Stimulated activated CD4-positive, alpha-beta T cell treated with anti-CD3 and anti-CD28 coated beads, Interleukin-4, amount 100 ng/mL, for 24 hours (primary cell): ENCODE results near the gene ARHGEF11.
"Not testable (repeated sequence)": the region's sequence is repeated elsewhere in the genome, so short reads cannot be mapped to it uniquely, and the experiment has no call there.

Source experiments
- DNase-seq: peaks from one replicate; pipeline ENCODE4 v3.0.0-alpha.2; 2020

The ARHGEF11 gene

GRCh38 chr1:156928043-156928602 is 117.4 kb downstream of the ARHGEF11 start:
- DNase-seq, result no peak

- peak; percentile 71 for DNase-seq
These were observed 118.1 kb downstream of the ARHGEF11 start for GRCh38 chr1:156927215-156928042.

GRCh38 chr1:156926695-156927094 is 118.8 kb downstream of the ARHGEF11 start:
- not testable (repeated sequence) for DNase-seq

DNA sequence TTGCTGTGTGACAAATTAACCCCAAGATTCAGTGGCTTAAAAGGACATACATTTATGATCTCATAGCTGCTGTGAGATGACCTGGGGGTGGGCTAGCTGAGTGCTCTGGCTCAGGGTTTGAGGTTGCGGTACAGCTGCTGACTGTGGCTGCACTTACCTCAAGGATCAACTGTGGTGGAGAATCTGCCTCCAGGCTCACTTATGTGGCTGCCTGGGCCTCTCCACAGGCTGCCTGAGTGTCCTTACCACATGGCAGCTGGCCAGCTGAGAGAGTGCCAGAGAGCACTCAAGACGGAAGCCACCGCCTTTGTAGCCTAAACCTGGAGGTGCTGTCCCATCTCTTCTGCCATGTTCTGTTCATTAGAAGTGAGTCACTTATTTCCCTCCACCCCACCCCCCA is 119.4 kb downstream of the ARHGEF11 start:
- peak; percentile 24 for DNase-seq

GRCh38 chr1:156925154-156926010 is 120.2 kb downstream of the ARHGEF11 start:
- no peak for DNase-seq

- no peak for DNase-seq
These were observed 120.9 kb downstream of the ARHGEF11 start for GRCh38 chr1:156924478-156925153.

DNA sequence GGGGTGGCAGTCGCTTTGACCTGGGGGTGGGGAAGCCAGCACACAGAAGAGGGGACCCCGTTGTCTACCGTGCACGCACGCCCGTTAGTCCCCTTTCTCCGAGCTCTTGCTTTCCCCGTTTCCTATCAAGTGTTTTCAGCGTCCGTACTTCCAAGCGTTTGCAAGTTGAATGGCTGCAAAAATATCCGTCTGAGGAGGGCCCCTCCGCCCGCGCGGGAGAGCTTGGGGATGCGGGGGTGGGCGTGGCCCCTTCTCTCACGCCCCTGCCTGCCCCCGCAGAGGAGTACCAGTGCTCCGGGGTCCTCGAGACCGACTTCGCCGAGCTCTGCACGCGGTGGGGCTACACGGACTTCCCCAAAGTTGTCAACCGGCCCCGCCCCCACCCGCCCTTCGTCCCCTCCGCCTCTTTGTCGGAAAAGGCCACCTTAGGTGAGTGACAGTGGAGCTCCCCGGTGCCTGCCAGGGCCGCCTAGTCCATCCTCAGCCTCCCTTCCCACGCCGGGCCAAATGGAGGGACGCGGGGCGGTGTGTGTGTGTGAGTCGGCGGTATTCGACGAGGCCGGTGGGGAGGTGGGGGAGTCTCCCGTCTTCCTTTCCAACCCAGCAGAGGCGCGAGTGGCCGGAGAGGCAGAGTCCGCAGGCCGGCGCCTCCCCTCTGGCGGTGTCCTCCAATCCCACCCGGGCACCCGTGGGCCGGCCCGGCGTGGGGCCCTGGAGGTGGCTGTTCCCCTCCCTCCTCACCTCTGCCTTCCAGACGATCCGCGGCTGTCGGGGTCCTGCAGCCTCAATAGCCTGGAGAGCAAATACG is 121.7 kb downstream of the ARHGEF11 start:
- no peak for DNase-seq

DNA sequence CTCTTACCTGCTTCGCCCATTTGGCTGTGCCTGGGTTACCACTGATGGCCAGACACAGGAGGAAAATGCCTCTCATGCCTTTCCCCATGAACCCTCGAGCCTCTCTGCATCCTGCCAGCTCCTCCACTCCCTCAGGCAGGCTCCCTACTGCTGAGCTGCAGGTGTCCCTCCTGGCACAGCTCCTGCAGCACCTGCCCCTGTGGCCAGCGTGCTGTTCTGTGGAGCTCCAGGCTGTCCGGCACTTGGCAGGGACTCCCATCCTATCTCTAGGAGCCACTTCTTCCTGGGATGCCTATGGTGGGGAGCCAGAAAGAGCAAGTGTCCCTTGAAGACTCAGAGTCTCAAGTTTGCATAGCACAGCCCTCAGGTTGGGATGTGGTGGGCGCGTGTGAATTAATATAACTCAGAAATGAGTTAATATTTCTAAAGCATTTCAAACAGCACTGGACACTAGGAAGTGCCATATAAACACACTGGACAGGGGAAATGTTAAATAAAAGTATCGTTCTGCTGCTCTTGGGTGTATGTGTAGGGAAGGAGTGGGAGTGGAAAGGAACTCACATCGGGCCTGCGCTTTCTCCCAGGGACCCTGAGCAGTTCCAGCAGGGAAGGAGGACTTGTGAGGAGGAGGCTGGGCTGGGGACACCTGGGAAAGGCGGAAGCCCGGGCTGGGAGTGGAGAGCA is 122.4 kb downstream of the ARHGEF11 start:
- DNase-seq, result no peak

DNA sequence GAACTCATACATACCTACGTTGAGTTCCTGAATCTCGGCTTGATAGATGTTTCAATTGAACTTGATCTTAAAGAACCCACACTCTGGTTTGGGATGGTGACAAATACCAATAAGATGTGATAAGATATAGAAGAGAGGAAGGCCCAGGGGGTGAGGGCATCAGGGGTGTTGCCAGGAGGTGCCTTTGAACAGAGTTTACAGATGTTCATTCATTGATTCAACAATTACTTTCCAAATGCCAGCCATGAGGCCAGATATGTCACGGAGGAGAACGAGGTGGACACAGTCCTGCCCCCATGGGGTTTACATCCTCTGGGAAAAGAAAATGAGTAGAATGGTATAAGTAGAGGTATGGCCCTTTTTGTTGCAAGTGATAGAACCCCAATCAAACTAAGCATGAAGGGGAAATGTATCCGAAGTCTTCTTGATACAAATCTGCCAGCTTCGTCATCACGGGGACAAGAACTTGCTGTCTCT is 124.5 kb downstream of the ARHGEF11 start:
- DNase-seq, result no peak

DNA sequence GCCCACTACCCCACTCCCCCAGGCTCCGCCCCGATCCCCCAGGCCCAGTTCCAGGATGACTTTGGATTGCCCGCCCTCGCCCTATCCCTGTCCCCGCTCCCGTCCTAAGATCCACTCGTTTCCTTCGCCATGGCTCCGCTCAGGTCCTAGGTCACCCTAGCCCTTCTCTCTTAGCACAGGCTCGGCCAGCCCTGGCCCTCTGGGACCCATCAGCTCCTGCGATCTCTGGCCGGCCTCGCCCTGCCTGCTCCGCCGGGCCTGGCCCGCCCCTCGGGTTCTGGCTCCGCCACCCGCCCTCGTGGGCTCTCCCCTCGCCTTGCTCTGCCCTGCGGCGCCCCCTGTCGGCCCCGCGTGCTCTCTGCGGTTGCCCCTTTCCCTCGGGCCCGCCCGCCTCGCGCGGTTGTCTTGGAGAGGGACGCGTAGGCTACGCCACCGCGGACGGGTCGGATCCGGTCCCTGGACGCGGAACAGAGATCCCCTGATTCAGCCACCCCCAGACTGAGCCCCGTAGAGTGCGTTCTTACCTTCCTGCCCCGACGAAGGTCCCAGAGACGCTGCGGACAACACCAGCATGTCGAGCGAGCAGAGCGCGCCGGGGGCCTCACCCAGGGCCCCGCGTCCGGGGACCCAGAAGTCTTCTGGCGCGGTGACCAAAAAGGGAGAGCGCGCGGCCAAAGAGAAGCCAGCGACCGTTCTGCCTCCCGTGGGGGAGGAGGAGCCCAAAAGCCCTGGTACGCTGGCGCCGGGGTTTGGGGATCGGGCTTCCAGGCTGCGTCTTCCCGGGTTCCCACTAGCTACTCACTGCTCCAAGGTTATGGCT is 125.1 kb downstream of the ARHGEF11 start, which contains the start of gene LRRC71:
Gene LRRC71 (plus strand): TSS at position 400 of the 820 bp plus-strand sequence. CDS start 172 bp downstream, at position 572.
- peak; percentile 67 for DNase-seq

GRCh38 chr1:156914440-156914856 is 131.1 kb downstream of the ARHGEF11 start:
- no peak for DNase-seq

- DNase-seq, result no peak
These were observed 131.6 kb downstream of the ARHGEF11 start for GRCh38 chr1:156913809-156914387.

DNA sequence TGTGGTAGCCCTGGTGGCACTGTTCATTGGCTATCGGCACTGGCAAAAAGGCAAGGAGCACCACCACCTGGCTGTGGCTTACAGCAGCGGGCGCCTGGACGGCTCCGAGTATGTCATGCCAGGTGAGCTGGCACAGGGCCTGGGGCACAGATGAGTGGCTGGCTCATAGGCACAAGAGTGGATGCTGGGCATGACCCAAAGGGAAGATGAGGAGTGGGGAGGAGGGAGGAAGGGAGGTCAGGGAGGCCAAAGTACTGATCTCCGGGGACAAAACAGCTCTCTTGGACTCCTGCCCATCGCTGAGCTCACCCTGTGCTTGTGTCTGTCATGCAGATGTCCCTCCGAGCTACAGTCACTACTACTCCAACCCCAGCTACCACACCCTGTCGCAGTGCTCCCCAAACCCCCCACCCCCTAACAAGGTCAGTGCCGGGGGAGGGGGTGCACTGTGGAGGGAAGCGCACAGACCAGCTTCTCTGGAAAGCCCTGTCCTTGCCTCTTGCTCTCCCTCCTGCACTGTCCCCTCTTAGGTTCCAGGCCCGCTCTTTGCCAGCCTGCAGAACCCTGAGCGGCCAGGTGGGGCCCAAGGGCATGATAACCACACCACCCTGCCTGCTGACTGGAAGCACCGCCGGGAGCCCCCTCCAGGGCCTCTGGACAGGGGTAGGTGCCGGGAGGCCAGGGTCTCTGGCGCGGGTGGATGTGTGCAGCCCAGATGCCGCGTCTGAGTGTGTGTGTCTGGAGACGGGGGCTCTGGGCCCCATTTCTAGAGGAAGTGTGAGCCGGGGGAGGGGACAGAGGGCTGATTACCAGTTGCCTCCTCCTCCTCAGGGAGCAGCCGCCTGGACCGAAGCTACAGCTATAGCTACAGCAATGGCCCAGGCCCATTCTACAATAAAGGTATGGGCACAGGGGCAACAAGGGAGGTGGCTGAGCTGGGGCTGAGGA is 132.4 kb downstream of the ARHGEF11 start:
- DNase-seq, result no peak

GRCh38 chr1:156912310-156912709 is 133.2 kb downstream of the ARHGEF11 start:
- no peak for DNase-seq

GRCh38 chr1:156911577-156912298 is 133.8 kb downstream of the ARHGEF11 start:
- no peak for DNase-seq

DNA sequence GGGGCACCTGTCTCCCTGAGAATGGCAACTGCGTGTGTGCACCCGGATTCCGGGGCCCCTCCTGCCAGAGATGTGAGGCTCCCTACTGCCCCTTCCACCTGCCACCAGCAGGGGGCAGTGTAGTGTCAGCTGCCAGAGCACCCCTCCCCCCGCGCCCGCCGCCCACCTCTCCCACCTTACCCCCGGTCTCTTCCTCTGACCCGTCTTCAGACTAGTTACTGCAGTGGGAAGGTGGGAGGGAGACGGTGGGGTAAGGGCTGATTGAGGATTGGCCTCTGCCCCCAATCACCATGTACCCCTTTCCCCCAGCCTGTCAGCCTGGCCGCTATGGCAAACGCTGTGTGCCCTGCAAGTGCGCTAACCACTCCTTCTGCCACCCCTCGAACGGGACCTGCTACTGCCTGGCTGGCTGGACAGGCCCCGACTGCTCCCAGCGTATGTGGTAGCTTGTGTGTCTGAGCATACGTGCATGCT is 135.2 kb downstream of the ARHGEF11 start:
- DNase-seq, result peak; percentile 56

DNA sequence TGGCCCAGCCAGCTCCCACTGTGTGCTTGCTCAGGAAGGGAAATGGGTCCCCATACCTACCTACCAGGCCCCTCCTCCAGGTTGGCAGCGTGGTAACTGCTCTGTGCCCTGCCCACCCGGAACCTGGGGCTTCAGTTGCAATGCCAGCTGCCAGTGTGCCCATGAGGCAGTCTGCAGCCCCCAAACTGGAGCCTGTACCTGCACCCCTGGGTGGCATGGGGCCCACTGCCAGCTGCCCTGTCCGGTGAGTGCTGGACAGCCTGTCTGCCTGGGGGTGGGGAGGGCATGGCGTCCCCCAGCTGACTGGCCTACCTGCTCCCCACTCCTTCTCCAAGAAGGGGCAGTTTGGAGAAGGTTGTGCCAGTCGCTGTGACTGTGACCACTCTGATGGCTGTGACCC is 135.9 kb downstream of the ARHGEF11 start:
- no peak for DNase-seq

DNA sequence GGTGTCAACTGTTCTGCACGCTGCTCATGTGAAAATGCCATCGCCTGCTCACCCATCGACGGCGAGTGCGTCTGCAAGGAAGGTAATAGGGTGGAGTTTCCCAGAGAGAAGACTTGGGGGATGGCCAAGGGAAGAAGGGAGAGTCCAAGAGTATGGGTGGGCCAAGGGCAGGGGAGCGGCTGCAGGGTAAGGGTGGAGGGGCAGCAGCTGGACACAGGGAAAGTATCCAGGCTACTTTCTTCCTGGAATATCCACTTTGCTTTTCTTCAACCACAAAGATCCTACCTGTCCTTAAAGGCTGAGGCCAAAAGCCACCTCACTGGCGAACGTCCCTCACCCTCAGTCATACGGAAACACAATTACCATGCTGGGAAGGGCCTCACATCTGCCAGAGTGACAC is 136.6 kb downstream of the ARHGEF11 start:
- DNase-seq, result no peak
